HL-60 (cell line): ENCODE results near the gene DNASE1L1.

Experiments used
- DNase-seq, 2 experiments: peaks; one replicate each; pipeline ENCODE4 v3.0.0-alpha.2; 2010 to 2020; ENCODE audit warnings: low read depth in 1 of 2, low spot score in 1 of 2
- H3K27ac ChIP-seq: fragments of 250-450 bp; sonication (Bioruptor Pico); replicated peaks from 2 replicates; pipeline ENCODE4 v1.5.1; 2020; ENCODE audit warnings: mild to moderate bottlenecking, moderate library complexity
- H3K27me3 ChIP-seq: fragments of 250-450 bp; sonication (Bioruptor Pico); 2 replicates; pipeline ENCODE4 v1.5.1; 2021; ENCODE audit warnings: mild to moderate bottlenecking, moderate library complexity; ENCODE audit not compliant: insufficient read depth, poor library complexity, severe bottlenecking
- H3K4me3 ChIP-seq: replicated peaks from 2 replicates; pipeline ENCODE4 v1.5.1; 2011; ENCODE audit warnings: mild to moderate bottlenecking, control low read depth, low read length; ENCODE audit not compliant: insufficient read depth
- GABPA ChIP-seq: IDR thresholded peaks from 2 replicates; pipeline ENCODE4 v1.6.1; 2012; ENCODE audit warnings: low read depth
- POLR2AphosphoS5 ChIP-seq: IDR thresholded peaks from 2 replicates; pipeline ENCODE4 v1.6.1; 2012; ENCODE audit warnings: low read depth
- SPI1 ChIP-seq: IDR thresholded peaks from 2 replicates; pipeline ENCODE4 v1.6.1; 2012; ENCODE audit warnings: low read depth, mild to moderate bottlenecking, borderline replicate concordance
- TF ChIP-seq, protein P1 (sequence below): IDR thresholded peaks from one replicate; pipeline ENCODE4 v1.5.1; 2011; ENCODE audit warnings: low read length, control low read depth, inconsistent platforms; ENCODE audit not compliant: insufficient read depth
- TF ChIP-seq, protein P2 (sequence below): IDR thresholded peaks from 2 replicates; pipeline ENCODE4 v1.6.1; 2012; ENCODE audit warnings: low read depth; ENCODE audit not compliant: insufficient replicate concordance

DNASE1L1 gene

DNA sequence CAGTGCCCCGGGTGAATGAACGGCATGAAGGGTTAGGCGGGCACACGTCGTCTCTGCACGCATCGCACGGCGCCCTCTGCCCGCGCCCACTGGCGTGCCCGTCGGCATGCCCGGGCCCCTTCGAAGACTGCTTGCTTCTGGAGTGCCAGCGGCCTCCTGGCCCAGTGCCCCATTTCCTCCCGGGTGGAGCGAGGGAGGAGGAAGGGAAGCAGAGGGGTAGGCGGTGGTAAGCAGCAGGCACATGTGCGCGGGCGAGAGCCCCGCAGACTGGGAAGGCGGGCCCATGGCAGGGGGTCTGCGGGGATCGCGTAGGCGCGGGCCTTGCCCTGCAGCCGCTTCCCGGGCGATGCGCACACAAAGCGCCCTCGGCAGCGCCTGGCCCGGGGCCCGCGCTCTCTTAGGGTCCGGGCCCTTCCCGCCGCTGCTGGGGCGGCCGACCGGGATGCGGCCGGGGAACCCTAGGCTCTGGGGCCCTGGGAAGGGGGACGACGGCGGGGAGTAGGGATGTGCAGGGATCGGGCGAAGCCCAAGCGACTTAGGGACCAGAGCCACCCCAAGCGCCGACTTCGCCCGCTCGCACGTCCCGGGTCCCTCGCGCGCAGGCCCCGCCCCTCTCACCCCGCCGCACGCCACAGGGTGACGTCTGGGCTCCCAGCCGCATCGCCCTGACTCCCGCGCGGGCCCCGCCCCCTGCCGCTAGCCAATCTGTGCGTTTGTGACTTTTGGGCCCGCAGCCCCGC, 30.8 kb downstream of the DNASE1L1 start:
- Histone ChIP-seq H3K27ac (peak overlapping the region; percentile 77), H3K4me3 (peak overlapping the region; percentile 37), H3K27me3 (no peaks in the 10 kb centered on the region)
- TF ChIP-seq POLR2AphosphoS5 (peak; percentile 41; the same call in 1 of the 2 replicates), SPI1 (no peak; the same call in 1 of the 2 replicates)
- TF ChIP-seq, protein P1, sequence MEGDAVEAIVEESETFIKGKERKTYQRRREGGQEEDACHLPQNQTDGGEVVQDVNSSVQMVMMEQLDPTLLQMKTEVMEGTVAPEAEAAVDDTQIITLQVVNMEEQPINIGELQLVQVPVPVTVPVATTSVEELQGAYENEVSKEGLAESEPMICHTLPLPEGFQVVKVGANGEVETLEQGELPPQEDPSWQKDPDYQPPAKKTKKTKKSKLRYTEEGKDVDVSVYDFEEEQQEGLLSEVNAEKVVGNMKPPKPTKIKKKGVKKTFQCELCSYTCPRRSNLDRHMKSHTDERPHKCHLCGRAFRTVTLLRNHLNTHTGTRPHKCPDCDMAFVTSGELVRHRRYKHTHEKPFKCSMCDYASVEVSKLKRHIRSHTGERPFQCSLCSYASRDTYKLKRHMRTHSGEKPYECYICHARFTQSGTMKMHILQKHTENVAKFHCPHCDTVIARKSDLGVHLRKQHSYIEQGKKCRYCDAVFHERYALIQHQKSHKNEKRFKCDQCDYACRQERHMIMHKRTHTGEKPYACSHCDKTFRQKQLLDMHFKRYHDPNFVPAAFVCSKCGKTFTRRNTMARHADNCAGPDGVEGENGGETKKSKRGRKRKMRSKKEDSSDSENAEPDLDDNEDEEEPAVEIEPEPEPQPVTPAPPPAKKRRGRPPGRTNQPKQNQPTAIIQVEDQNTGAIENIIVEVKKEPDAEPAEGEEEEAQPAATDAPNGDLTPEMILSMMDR, result no peak
- TF ChIP-seq, protein P2, sequence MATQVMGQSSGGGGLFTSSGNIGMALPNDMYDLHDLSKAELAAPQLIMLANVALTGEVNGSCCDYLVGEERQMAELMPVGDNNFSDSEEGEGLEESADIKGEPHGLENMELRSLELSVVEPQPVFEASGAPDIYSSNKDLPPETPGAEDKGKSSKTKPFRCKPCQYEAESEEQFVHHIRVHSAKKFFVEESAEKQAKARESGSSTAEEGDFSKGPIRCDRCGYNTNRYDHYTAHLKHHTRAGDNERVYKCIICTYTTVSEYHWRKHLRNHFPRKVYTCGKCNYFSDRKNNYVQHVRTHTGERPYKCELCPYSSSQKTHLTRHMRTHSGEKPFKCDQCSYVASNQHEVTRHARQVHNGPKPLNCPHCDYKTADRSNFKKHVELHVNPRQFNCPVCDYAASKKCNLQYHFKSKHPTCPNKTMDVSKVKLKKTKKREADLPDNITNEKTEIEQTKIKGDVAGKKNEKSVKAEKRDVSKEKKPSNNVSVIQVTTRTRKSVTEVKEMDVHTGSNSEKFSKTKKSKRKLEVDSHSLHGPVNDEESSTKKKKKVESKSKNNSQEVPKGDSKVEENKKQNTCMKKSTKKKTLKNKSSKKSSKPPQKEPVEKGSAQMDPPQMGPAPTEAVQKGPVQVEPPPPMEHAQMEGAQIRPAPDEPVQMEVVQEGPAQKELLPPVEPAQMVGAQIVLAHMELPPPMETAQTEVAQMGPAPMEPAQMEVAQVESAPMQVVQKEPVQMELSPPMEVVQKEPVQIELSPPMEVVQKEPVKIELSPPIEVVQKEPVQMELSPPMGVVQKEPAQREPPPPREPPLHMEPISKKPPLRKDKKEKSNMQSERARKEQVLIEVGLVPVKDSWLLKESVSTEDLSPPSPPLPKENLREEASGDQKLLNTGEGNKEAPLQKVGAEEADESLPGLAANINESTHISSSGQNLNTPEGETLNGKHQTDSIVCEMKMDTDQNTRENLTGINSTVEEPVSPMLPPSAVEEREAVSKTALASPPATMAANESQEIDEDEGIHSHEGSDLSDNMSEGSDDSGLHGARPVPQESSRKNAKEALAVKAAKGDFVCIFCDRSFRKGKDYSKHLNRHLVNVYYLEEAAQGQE, result no peak
- peak; percentile 24 to 50 for DNase-seq

DNA sequence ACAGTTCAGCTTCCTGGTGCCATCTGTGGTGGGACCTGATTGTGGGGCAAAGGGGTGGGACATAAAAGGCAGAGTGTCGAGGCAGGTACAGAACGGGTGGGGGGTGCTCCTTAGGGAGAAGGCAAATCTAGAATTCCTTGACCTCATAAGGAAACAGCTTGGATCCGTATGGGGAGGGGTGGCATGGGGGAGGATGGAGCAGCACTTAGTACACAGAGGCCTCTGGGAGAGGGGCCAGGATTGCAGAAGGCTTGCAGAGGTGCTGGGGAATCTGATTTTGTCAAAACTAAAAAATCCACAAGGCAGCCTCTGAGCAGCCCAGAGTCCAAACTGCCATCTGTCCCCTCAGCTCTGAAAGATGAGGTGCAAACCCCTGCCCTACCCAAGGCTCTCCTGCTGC, 32.3 kb downstream of the DNASE1L1 start:
- H3K27ac ChIP-seq, result no peak overlapping the region
- no peak for DNase-seq
- TF ChIP-seq POLR2AphosphoS5 (no peak), GABPA (no peak), SPI1 (no peak)
- TF ChIP-seq, protein P1, result no peak
- TF ChIP-seq, protein P2, result no peak
- H3K4me3 ChIP-seq, result no peak overlapping the region
- no peaks in the 10 kb centered on the region for H3K27me3 ChIP-seq

DNA sequence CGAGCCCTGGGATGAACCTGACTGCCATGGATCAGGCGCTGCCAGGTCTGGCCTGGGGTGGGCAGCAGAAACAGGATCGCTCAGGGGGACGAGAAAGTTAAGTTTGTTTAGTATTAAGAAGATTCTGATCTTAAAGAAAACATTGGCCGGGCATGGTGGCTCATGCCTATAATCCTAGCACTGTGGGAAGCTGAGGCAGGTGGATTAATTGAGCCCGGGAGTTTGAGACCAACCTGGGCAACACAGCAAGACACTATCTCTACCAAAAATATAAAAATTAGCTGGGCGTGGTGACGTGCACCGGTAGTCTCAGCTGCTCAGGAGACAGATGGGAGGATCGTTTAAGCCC, 33.9 kb downstream of the DNASE1L1 start:
- H3K27me3 ChIP-seq, result no peaks in the 10 kb centered on the region
- H3K27ac ChIP-seq, result no peak overlapping the region
- no peak overlapping the region for H3K4me3 ChIP-seq
- DNase-seq, result no peak
- TF ChIP-seq POLR2AphosphoS5, result no peak
- no peak for TF ChIP-seq SPI1
- TF ChIP-seq GABPA, result no peak
- TF ChIP-seq, protein P2, result no peak
- TF ChIP-seq, protein P1, result no peak
